ENCODE results near the gene FAM181A. TPM values are rescaled to one million over a fixed set of nuclear protein-coding genes. Genes with fewer than 3 reads are reported as not detected.

The FAM181A gene
- total RNA-seq, 1 donor from 2014 or later = not detected

DNA sequence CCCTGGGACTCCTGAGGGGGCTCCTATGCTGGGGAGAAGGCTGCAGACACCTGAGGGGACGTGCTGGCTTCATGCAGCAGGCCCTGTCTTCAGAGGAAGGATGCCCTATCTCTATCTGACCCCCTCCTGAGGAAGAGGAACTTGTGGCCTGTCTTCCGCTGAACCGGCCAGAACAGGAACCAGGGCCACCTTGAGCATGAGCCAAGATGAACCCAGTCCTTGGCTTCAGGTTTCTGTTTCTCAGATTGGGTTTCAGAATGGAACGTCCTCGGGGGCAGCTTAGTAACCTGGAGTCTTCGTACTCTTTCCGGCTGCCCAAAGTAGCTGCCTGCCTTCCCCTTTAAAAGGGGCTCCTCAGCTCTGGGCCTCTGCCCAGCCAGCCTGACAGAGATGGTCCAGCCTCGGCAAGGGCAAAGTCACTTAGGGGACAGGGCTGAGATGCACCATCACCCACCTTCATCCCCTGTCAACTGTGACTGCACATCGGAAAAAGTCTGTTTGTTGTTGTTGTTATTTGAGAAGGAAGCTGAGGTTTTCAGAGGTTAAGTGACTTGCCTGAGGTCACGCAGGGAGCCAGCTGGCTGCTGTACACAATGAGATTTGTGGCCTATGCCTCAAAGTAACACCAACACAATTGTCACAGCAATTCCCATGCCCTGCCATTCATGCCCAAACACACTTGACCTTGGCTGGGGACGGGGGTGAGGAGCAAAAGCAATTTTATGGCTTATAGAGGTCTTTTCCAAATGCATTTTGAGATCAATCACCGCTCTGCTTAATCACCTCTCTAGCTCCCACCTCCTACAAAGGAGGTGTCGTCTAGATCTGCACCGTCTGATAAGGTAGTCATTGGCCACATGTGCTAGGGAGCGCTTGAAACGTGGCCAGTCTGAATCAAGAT, 35.8 kb downstream of the FAM181A start:
- no peak for DNase-seq (ENCODE audit: low spot score)

DNA sequence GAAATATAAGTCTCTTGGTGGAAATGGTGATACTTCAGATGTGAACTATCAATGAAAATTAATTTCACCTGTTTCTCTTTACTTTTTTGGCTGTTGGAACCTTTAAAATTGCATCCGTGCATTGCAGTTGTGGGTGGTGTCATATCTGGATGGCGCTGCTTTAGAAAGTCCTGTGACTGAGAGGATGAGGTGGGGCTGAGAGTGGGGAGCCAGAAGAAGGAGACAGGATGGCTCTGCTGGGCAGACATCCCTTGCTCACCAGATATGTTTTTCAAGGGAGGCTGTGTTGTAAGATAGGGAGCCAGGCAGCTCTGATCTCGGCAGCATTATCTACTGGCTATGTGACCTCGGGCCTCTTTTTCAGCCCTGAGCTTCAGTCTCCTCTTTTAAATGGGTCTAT, 36.5 kb downstream of the FAM181A start:
- no peak for DNase-seq (ENCODE audit: low spot score)

DNA sequence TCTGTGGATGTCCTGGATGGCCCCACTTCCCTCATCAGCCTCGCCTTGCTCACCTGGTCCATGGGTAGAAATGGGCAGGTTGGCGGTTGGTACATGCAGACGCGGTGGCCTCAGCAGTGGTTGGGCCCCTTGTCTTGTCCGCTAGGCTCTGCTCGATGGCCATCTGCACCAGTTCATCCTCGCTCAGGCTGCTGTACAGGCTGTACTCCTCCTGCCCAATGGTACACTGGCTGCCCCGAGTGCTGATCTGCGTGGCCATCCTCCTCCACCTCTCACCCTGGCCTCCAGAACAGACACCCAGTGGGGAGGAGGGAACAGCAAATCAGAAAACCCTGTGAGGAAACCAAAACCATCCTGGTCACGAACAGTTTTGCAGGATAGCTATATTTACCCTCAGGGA, 37.1 kb downstream of the FAM181A start:
- no peak for DNase-seq (ENCODE audit: low spot score)

DNA sequence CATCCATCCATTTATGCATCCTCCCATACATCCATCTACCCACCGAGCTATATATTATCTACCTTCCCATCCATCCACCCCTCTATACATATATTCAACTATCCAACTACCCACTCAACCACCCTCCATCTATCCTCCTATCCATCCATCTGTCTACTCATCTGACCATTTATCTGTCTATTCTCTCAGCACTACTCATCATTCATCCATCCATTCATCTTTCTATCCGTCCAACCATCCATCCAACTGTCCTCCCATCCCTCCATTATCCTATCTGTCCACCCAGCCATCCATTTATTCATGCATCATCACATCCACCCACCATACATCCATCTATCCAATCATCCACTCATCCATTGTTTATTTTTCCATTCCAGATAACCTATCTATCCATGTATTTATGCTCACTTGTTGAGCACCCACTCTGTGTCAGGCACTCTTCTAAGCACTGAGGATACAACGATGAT, 37.7 kb downstream of the FAM181A start:
- DNase-seq (ENCODE audit: low spot score) = no peak

DNA sequence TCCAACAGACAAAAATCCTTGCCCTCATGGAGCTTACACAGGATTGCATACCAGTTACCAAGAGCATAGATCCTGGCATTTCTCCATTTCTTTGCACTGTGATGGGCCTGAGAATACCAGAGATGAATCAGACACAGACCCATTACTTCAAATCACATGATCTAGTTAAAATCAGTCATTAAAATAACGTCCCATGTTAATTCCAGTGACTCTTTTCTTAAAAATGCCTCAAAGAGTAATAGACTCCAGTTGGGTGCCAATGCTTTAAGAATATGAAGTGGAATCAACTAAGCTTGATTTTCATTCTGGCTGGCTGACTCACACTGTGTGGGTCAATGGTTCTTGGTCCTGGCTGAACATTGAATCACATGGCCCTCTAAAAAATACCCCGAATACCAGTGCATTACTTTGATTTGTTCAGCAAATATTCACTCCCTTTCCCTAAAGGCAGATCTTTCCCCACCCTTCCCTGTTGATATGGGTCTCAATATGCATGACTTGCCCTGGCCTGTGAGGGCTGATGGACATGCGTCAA, 38.2 kb downstream of the FAM181A start:
- DNase-seq (ENCODE audit: low spot score) = peak; percentile 34

DNA sequence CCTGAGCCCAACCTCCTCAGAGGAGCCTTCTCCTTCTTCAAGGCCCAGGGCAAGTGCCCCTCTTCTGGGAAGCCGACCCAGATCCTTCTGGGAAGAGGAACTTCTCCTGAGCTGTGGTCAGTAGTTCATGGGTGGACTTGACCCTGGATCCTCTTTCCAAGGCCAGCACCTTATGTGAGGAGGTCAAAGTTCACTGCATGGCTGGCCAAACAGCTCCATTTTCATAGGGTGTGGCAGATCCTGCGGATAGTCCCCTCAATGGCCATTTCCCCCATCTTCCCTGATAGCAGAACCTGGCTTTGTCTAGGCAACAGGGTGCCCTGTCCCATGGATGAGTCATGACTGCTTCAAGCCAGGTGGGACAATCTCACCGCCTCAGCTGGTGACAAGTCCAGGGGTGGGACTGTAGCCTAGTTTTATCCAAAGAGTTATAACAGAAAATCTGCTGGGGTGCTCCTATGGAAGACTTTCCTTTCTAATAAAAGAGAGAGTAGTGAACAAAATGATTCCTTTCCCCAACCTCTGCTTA, 38.9 kb downstream of the FAM181A start:
- no peak for DNase-seq (ENCODE audit: low spot score)

DNA sequence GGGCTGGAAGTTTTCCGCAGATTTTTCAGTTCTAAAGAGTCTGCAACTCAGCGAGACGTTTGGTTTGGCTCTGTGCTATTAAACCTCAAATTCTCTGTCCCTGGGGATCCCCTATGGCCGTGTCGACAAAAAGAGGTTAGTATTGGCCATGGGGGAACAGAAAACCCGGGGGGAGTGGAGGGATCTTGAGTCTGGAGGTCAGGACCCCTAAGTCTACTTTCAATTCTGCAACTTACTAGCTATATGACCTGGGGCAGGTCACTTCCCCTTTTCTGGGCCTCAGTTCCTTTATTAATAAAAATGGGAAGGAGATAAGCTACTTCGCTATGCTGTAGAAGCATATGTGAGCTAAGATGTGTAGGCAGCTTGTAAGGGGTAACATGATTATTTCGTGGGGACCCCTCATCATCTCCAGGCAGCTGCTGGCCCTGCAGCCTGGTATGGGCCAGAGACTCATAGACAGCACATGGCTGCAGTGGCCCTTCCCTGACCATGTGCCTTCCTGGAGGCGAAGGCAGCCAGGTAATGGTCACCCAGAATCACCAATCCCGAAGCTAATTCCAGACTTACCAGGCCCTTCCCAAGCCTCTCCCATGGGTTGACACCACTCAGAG, 40.6 kb downstream of the FAM181A start:
- no peak for DNase-seq (ENCODE audit: low spot score)

DNA sequence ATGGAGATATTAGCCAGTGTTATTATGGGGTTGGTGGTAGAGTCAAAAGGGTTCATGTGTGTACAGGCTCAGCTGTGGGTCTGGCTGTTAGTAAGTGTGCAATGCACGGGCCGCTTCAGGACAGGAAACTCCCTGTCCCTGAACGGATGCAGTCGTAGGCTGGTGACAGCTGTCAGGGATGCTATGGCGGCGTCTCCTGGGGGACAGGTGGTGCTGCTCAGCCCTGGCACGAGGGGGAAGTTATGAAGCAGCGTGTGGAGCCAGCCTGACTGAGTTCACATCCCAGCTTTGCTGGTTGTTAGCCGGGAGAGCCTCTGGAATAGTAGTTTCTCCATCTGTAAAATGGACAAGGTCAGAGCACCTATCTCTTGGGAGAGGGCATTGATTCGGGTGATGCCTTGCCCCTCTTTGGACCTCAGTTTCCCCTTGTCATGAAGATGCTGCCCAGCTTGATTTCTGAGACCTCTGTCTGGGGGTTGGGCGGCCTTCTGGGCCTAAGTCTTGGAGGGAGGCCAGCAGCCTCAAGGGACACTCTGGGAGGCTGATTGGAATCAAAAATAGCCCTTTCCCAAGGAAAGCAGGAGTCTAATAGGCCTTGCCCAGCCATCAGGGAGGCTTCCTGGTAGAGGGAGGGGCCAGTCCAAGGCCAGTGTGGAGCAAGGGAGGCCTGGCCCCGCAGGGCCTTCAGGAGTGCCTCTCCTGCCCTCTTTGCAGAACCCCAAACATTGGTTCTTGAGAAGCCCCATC, 42.1 kb downstream of the FAM181A start:
- DNase-seq (ENCODE audit: low spot score) = no peak

DNA sequence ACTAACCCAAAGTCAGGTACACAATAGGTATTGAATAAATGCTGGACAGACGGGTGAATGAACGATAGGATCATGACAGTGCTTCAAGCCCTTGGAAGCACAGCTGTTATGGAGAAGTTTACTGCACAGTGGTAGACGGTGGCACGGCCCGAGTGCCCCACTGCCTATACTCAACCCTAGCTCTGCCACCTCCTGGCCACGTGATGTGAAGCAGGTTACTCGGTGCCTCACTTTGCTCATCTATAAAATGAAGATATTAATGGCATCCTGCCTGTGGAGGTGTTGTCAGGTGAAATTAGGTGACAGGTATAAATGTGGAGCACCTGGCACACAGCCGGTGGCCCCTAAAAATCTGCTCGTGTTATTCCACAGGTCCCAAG, 43.4 kb downstream of the FAM181A start:
- no peak for DNase-seq (ENCODE audit: low spot score)

DNA sequence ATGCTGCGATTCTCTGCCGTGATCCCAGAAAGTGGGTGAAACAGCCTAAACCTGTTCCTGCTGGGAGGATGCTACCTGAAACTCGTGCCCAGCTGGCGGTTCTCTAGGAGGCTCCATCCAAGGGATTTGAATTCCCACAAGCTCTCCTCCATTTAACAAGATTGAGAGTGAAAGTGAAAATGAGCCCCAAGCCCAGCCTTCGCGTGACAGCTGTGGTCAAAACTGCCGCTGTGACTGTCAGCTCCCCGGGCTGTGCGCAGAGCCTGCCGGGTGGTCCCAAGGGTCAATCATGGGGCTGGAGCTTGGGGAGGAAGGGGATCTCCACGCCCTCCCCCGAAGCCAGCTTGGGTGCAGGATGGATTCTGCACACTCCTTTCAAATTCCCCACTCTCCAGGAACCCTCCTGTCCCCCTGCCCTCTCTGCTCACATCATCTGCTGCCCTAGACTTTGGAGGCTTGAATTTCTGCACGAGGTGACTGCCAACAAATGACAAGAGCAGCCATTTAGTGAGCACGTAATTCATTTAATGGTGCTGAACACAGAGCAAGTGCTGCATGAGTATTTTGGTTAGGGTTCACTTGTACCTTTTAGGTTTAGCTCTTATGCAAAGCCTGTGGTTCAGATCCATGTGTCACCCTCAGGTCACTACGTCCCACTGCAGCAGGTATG, 44.0 kb downstream of the FAM181A start:
- no peak for DNase-seq (ENCODE audit: low spot score)

DNA sequence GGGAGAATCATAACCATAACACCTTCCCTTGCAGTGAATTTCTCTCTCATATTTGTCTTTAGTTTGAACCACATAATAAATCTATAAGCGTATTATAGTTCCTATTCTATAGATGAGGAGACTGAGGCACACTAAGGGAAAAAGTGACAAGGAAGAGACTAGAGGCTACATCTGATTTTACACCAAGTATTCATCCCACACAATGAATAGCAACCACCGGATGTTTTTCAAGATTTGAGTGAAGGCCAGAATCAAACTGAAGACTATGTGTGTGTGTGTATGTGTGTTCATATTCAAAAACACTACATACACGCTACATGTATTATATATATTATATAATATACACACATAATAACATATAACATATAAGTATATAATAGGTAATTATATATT, 44.5 kb downstream of the FAM181A start:
- no peak for DNase-seq (ENCODE audit: low spot score)

DNA sequence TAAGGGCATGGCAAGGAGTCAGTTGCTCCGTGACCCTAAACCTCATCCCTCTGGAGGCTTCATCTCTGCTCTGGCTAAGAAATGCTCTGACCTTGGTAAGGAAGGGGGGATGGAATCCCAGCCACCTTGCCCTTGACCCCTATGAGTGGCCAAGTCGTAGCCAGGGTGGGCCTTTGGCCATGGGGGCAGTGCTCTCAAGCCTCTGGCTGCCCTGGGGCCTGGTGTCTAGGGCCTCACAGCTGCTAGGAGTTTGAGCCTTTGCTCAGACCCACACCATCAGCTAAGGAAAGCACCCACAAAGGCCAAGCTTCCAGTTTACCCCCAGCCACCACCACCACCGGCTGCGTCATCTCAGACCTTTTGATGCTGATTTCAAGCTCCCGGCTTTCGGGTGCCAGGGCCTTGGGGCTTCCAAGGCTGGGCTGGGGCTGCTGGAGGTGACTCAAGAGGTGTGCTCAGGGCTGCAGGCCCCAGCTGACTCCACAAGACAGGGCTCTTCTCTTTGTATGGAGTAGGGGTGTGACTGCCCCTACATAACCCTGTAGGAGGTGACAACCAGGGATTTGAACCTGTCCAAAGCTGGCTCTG, 45.6 kb downstream of the FAM181A start:
- DNase-seq (ENCODE audit: low spot score) = no peak

DNA sequence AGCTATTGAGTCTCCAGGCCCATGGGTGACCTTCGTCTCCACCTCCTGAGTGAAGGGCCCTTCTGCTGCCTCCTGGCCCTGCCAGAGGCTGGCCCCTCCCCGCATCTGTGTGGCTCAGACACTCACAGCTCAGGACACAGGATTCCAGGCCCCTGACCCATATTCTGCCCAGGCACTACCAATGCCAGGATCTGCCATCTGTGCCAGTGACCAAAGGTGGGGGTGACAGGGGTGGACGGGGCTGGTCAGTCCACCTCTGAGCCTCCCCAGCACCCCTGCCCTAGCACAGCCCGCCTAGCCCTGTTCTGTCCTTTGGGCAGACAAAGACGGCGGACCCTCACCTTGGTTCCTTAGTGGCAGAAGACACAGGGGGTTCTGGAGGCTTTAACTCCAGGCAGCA, 46.5 kb downstream of the FAM181A start:
- no peak for DNase-seq (ENCODE audit: low spot score)

DNA sequence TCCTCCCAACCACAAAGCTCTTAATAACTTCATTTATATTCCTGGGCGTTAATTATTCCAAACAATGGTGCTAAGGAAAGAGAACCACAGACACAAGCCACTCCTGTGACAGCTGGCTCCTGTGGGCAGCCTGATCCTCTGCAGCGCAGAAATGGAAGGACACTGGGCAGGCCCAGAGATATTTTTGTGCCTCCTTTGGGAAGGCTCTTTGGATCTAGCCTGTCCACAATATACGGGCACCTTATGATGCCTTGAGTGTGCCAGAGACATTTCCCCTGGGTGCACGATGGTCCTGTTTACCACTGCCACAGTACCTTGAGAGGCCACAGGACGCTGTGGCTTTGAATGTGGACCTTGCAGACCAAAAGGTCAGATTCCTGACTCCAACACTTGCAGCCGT, 47.2 kb downstream of the FAM181A start:
- no peak for DNase-seq (ENCODE audit: low spot score)

DNA sequence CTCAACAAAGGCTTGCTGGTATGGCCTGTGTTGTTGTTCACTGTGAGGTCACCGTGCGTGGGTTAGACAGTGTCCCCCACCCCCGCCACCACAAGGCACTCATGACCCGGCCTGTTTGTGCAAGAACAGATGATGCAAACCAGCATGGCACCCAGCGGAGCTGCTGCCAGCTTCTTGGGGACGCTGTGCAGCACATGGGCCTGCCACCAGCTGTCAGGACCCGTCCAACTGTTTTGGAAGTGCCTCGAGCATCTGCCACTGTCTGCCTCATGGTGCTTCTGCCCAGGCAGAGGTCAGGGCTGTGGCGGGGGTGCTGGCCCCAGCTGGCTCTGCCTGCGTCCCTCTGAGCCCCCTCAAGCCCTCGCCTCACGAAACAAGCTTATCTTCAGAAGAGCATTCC, 47.7 kb downstream of the FAM181A start:
- no peak for DNase-seq (ENCODE audit: low spot score)

DNA sequence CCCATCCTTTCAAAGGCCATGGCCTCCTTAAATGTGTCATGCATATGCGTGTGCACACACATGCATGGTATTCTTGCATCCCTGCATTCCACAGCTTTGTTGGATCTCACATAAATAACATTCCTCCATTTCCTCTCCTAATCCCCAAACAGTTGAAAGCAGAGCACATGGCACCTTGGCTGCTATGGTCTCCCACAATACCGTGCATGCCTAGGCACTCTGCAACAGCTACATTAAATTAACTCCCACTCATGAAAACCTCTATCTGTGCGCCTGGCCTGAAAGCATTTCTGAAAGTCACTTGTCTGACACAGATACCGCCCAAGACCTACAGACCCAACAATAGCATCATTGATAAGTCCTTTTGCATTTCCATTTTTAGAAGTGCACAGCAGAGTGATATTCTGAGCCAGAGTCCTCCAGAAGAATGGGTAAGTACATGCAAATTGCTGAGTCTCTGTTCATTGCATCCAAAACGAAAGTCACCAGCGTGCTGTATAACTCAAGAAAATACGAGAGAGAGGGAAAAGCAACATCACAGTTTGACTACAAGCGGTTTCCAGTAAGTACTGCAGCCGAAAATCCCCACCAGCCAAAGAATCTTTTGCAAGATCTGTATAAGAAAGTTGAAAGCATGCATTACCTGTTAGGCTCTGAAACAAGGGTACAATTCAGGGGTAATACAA, 48.8 kb downstream of the FAM181A start:
- DNase-seq (ENCODE audit: low spot score) = no peak

DNA sequence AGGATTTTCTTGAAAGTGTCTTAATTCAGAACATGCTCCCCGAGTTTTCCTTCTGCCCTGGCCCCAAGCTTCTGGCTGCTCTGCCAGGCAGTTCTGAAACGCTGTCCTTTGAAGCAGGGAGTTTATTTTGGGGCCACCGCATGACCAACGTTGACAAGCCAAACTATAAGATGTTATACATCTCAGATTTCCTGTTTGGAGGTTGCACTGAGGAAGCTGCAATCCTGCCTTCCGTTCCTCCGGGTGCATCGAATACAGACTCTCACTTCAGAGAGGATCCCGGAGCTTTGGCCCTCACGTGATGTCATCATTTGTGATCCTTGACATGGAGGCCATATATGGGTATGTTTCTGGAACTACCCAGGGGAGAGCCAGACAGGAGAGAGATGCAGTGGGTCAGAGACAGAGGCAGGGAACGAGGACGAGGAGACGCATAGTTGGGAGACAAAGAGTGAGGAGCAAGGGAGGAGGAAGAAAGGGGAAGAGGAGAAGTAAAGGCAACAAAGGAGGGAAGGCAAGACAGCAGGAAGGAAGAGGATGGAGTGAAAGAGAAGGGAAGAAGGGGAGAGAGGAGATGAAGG, 49.4 kb downstream of the FAM181A start, which contains the start of gene ASB2:
Gene ASB2, minus strand, starts transcription at position 94 of the 581 bp plus-strand sequence. CDS start 12,031 bp downstream, outside the sequence.
- peak; percentile 61 for DNase-seq (ENCODE audit: low spot score)

DNA sequence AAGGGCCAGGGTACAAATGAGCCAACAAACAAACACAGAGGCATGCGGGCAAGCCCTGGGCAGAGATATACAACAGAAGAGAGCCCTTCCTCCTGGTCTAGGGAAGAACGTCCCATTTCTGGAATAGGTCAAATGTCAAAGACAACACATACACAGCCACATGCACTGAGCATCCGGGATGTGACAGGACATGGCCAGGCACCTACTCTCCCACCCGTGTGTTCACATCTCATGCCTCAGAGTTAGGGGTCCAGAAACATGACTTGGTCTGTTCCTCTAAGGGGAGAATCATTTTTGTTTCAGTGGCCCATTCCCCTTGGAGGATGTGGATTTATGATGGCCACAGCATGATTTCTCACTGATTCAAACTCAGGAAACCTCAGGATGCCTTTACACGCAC, 50.0 kb downstream of the FAM181A start:
- no peak for DNase-seq (ENCODE audit: low spot score)

DNA sequence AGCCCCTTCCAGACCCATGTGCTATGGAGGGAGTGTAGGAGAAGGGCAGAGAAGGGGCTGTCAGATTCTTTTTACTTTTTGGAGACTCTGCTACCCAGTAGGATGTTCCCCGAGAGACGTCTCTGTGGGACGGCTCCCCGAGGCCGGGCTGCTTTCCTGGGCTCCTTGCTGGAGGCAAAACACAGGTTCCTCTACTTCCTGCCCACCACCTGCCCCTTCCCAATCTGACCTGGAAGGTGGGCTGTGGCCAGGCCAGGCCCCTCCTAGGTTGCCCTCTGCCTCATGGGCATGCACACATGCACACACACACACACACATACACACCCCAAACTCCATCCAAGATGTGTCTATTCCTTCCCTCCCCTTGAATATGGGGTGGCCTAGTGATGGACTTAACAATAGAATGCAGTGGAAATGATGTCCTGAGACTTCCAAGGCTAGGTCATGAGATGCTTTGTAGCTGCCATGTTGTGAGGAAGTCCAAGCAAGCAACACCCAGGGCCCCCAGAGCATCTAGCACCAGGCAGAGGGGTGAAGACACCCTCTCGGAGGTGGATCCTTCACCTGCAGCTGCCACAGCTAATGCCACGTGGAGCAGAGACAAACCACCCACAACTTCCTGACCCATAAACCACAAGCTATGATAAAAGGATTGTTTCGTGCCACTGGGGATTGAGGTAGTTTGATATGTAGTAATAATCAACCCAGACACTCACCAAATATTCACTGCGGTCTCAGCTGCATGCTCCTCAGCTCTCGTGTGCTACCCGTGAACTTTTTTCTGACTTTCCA, 50.8 kb downstream of the FAM181A start:
- no peak for DNase-seq (ENCODE audit: low spot score)
